GM12878 (cell line): ENCODE data around the gene TAC3. TPM values are rescaled to one million over a fixed set of nuclear protein-coding genes. Genes with fewer than 3 reads are reported as not detected.

Experiments
- ATAC-seq: fragments of 200-7000 bp; cut with Tn5 transposase; 3 replicates; pipeline ENCODE4 v1.9.1; 2020; ENCODE audit warnings: mild to moderate bottlenecking, moderate library complexity
- BruUV-seq: library from RNA; stranded (reverse); fragments of 400-500 nt; replicated peaks from 2 replicates; lab custom pipeline; 2021; lab: Mats Ljungman, UMichigan
- CTCF ChIA-PET: fragments of 300-600 bp; sonication (Branson Sonifier 250); formaldehyde crosslinking; extraction: SDS; loops from one replicate; lab custom pipeline; 2021; ENCODE audit warnings: inconsistent platforms; lab: Yijun Ruan, JAX
- POLR2A ChIA-PET: fragments of 350-600 bp; formaldehyde crosslinking; extraction: SDS; loops from one replicate; lab custom pipeline; 2021; ENCODE audit warnings: inconsistent platforms; lab: Charles Lee
- RAD21 ChIA-PET: fragments of 300-600 bp; sonication (Branson Sonifier 250); formaldehyde crosslinking; loops from one replicate; lab custom pipeline; 2023; ENCODE audit warnings: antibody characterized with exemption; ENCODE audit not compliant: unreplicated experiment; lab: Charles Lee
- SMC1A ChIA-PET: fragments of 300-600 bp; sonication (Branson Sonifier 250); formaldehyde crosslinking; loops from one replicate; lab custom pipeline; 2023; ENCODE audit not compliant: unreplicated experiment, uncharacterized antibody; lab: Charles Lee
- DNase-seq: peaks from one replicate; pipeline ENCODE4 v3.0.0-alpha.2; 2011; ENCODE audit warnings: low read depth, low spot score
- FAIRE-seq: peaks from 3 replicates; lab custom pipeline; 2011; peaks lifted over from hg19 to GRCh38; lab: Jason Lieb, UNC
- H2AFZ ChIP-seq: 2 replicates; pipeline ENCODE4 v1.6.0; 2011; ENCODE audit warnings: low read depth, low read length, control low read depth; ENCODE audit not compliant: control insufficient read depth
- H3K27ac ChIP-seq: 2 replicates; pipeline ENCODE4 v1.5.1; 2011; ENCODE audit warnings: control low read depth; ENCODE audit not compliant: control insufficient read depth, insufficient read depth
- H3K27me3 ChIP-seq, 2 experiments: replicated peaks in 1 of 2; 2 replicates each; pipeline versions ENCODE4 v1.6.0 to v1.6.1; 2011; ENCODE audit warnings: low read length in 1 of 2; ENCODE audit not compliant: control insufficient read depth in 2 of 2, insufficient read depth in 2 of 2
- H3K36me3 ChIP-seq, 2 experiments: 2 replicates each; pipeline ENCODE4 v1.5.1; 2011; ENCODE audit warnings: low read length in 1 of 2; ENCODE audit not compliant: control insufficient read depth in 2 of 2, insufficient read depth in 2 of 2
- H3K4me1 ChIP-seq: 2 replicates; pipeline ENCODE4 v1.6.1; 2011; ENCODE audit warnings: mild to moderate bottlenecking, low read length, moderate library complexity, mixed read lengths; ENCODE audit not compliant: control insufficient read depth, insufficient read depth
- H3K4me2 ChIP-seq: 2 replicates; pipeline ENCODE4 v1.6.0; 2011; ENCODE audit warnings: control low read depth; ENCODE audit not compliant: control insufficient read depth, insufficient read depth
- H3K4me3 ChIP-seq: fragments of 200-600 bp; sonication (generic); 2 replicates; pipeline ENCODE4 v1.5.1; 2016
- H3K79me2 ChIP-seq: 2 replicates; pipeline ENCODE4 v1.6.0; 2011; ENCODE audit warnings: low read length; ENCODE audit not compliant: control insufficient read depth, insufficient read depth
- H3K9ac ChIP-seq: 2 replicates; pipeline ENCODE4 v1.8.0; 2011; ENCODE audit warnings: low read length, control low read depth, mixed read lengths; ENCODE audit not compliant: control insufficient read depth, insufficient read depth
- H3K9me3 ChIP-seq: replicated peaks from 3 replicates; pipeline ENCODE4 v1.5.1; 2011; ENCODE audit warnings: mild to moderate bottlenecking, low read length; ENCODE audit not compliant: control insufficient read depth, insufficient read depth
- H4K20me1 ChIP-seq: 2 replicates; pipeline ENCODE4 v1.6.0; 2011; ENCODE audit not compliant: control insufficient read depth, insufficient read depth
- EED ChIP-seq: sonication (generic); IDR thresholded peaks from 2 replicates; pipeline ENCODE4 v1.6.1; 2016; ENCODE audit warnings: antibody characterized with exemption, low read depth
- HSF1 ChIP-seq: fragments of 150-350 bp; IDR thresholded peaks from 2 replicates; pipeline ENCODE4 v1.6.1; 2014; ENCODE audit warnings: mild to moderate bottlenecking, low read depth, low read length
- MAX ChIP-seq: IDR thresholded peaks from 2 replicates; pipeline ENCODE4 v1.6.1; 2012; ENCODE audit warnings: low read depth, low read length, improper control_type of control experiment
- POLR2AphosphoS2 ChIP-seq: IDR thresholded peaks from 2 replicates; pipeline ENCODE4 v1.6.1; 2011; ENCODE audit warnings: low read depth, mild to moderate bottlenecking, low read length, improper control_type of control experiment, moderate library complexity
- RELB ChIP-seq: fragments of 450-650 bp; IDR thresholded peaks from 2 replicates; pipeline ENCODE4 v1.6.1; 2017; ENCODE audit warnings: low read depth, mild to moderate bottlenecking, moderate library complexity
- SIX5 ChIP-seq: IDR thresholded peaks from 2 replicates; pipeline ENCODE4 v1.6.1; 2011; ENCODE audit warnings: mild to moderate bottlenecking, low read depth, low read length, moderate library complexity; ENCODE audit not compliant: severe bottlenecking
- SKIL ChIP-seq: fragments of 450-650 bp; IDR thresholded peaks from 2 replicates; pipeline ENCODE4 v1.6.1; 2017; ENCODE audit warnings: mild to moderate bottlenecking, low read depth, inconsistent platforms; ENCODE audit not compliant: poor library complexity, severe bottlenecking
- TCF12 ChIP-seq: IDR thresholded peaks from 2 replicates; pipeline ENCODE4 v1.6.1; 2011; ENCODE audit warnings: low read depth, mild to moderate bottlenecking, low read length
- USF1 ChIP-seq: IDR thresholded peaks from 2 replicates; pipeline ENCODE4 v1.6.1; 2011; ENCODE audit warnings: borderline replicate concordance, low read depth, mild to moderate bottlenecking, moderate library complexity, mixed read lengths, low read length; ENCODE audit not compliant: insufficient read depth; ENCODE audit errors: extremely low read length
- ZNF217 ChIP-seq: fragments of 450-650 bp; IDR thresholded peaks from 2 replicates; pipeline ENCODE4 v1.6.1; 2017; ENCODE audit warnings: antibody characterized with exemption, mild to moderate bottlenecking
- whole genome bisulfite sequencing: methylation state at CpG from one replicate; pipeline ENCODE4 v1.1.6; 2016; ENCODE audit warnings: low lambda C conversion rate; ENCODE audit not compliant: insufficient replicate concordance, insufficient coverage; ENCODE audit errors: missing lambda C conversion rate; 5-methylcytosine and 5-hydroxymethylcytosine counted together
- in situ Hi-C: fragments of 300-500 bp; cut with MboI; formaldehyde crosslinking; loops from 9 replicates; pipeline ENCODE4 v1.14.3; 2018; ENCODE audit warnings: mixed read lengths
- intact Hi-C: fragments of 100-400 bp; cut with micrococcal nuclease; formaldehyde crosslinking; loops from one replicate; pipeline ENCODE4 v1.14.2; 2022; ENCODE audit not compliant: unreplicated experiment
- polyA plus RNA-seq, 11 experiments: library from polyadenylated mRNA; depleted of rRNA in 4 of 11; unstranded in 6 of 11; stranded (reverse) in 5 of 11; fragments of >200 nt; fragmentation: Nextera tagmentation in 4 of 11; fragmentation: Illumina TruSeq in 1 of 11; extraction: Ambion mirVana in 4 of 11; extraction: Trizol in 1 of 11; gene quantifications; 1 replicate in 1 of 11; 2 replicates in 10 of 11; pipeline versions ENCODE4 v1.2.1 to v1.2.3, GENCODE V29; 2011 to 2016; ENCODE audit warnings: inconsistent platforms in 2 of 11, missing spikeins in 2 of 11, low read depth in 1 of 11
- total RNA-seq, 4 experiments: library from RNA; depleted of rRNA in 3 of 4; stranded (reverse); fragments of >200 nt in 3 of 4; fragmentation: Illumina TruSeq in 1 of 4; extraction: Trizol in 1 of 4; gene quantifications; 2 replicates each; pipeline versions ENCODE4 v1.2.1 to v1.2.3, GENCODE V29; 2013 to 2021

TAC3 gene
- total and polyA plus RNA-seq, 10 of the 15 experiments (the other 5 are each of a cell fraction or from before 2014, with no cell fraction given), result 0.11 to 0.18 (median 0.13) TPM; not detected in 7

GRCh38 chr12:57029457-57029856, 13.1 kb upstream of the TAC3 start:
- ChIA-PET RAD21 (interaction anchor here (0.6 kb wide), 1 partner anchor 266 kb away, joined by 3 read pairs; no protein-coding TSS in a partner anchor), SMC1A (interaction anchor here (4.1 kb wide), 1 partner anchor 30 kb away, joined by 19 read pairs; no protein-coding TSS in a partner anchor), CTCF (interaction anchor here (0.8 to 5.5 kb wide), 3 partner anchors 9 to 157 kb away, joined by 3 to 64 read pairs (median 3); no protein-coding TSS in a partner anchor), POLR2A (interaction anchor here (0.6 to 1.0 kb wide), 3 partner anchors 31 to 120 kb away, joined by 4 to 9 read pairs (median 5); no protein-coding TSS in a partner anchor)
- intact Hi-C loops, result no loop called here
- Histone ChIP-seq H3K36me3 (no peaks in the 10 kb centered on the region), H3K4me2 (no peak overlapping the region), H4K20me1 (no peaks in the 10 kb centered on the region), H3K27me3 (no peaks in the 10 kb centered on the region; a peak in 1 of 4 replicates), H3K4me1 (peaks cover 11% of the 10 kb centered on the region), H3K27ac (no peak overlapping the region), H3K79me2 (no peaks in the 10 kb centered on the region), H2AFZ (no peak overlapping the region), H3K9me3 (no peaks in the 10 kb centered on the region), H3K4me3 (no peak overlapping the region), H3K9ac (no peak overlapping the region)
- WGBS, result 70% methylated on average over 7 of the region's 7 CpGs
- in situ Hi-C loops, result no loop called here
- TF ChIP-seq MAX (no peak), SKIL (no peak), ZNF217 (no peak), EED (no peak), TCF12 (no peak), USF1 (no peak), POLR2AphosphoS2 (no peak), HSF1 (no peak), RELB (no peak), SIX5 (no peak)
- no TSS peak for BruUV-seq
- FAIRE-seq (no peak), ATAC-seq (no peak), DNase-seq (no peak)
